AG09309 (cell line): ENCODE results near the gene CAMK1.

Experiments
- DNase-seq: peaks from one replicate; pipeline ENCODE4 v3.0.0-alpha.2; 2010; ENCODE audit warnings: low read depth
- H3K4me3 ChIP-seq: 2 replicates; pipeline ENCODE4 v1.5.1; 2011; ENCODE audit warnings: mild to moderate bottlenecking, low read depth, low read length, moderate library complexity; ENCODE audit not compliant: control insufficient read depth
- CTCF ChIP-seq: IDR thresholded peaks from 2 replicates; pipeline ENCODE4 v1.5.1; 2011; ENCODE audit warnings: mild to moderate bottlenecking, low read depth, low read length, inconsistent platforms; ENCODE audit not compliant: insufficient read depth, control insufficient read depth; ENCODE audit errors: missing control alignments

Gene CAMK1

DNA sequence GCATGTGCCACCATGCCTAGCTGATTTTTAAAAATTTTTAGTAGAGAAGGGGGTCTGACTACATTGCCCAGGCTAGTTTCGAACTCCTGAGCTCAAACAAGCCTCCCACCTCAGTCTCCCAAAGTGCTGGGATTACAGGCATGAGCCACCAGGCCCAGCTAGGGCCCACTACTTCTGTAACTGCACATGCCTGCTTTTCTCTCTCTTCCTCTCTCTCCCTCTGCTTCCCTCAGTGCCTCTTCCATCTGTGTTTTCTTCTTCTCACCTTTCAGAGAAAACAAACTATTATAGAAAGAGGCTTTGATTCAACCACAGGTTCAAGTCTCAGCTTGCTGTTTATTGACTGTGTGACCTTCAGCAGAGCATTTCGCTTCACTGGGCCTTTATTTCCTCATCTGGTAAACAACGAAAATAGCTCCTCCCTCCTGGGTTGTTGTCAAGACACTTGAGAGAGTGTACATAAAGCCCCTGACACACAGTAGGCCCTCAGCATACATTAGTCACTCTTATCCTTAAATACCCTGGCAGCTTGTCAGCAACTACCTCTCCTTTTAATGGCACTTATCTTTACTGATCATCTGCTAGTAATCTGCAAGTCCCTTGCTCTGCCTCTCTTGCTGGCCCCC lies 12.3 kb upstream of the CAMK1 start:
- DNase-seq, result no peak
- no peak for TF ChIP-seq CTCF
- no peak overlapping the region for H3K4me3 ChIP-seq

DNA sequence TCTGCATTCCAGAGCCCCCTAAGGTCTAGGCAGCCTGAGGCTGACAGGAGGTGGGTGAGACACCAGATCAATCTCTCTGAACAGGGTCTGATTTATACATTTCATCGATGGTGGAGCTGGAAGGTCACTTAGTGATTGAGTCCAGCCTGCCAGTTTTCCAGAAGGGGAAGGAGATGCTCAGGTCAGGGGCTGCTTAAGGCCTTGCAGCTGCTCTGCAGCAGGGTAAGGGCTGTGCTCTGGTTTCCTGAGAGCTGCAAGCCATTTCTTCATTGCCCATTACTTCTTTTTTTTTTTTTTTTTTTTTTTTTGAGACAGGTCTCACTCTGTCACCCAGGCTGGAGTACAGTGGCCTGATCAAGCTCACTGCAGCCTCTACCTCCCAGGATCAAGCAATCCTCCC lies 11.8 kb upstream of the CAMK1 start:
- no peak for TF ChIP-seq CTCF
- no peak for DNase-seq

GRCh38 chr3:9780910-9781309 lies 11.2 kb upstream of the CAMK1 start:
- no peak for DNase-seq
- no peak for TF ChIP-seq CTCF
- no peak overlapping the region for H3K4me3 ChIP-seq

More for the DNA sequence above, 11.8 kb upstream of the CAMK1 start:
- no peak overlapping the region for H3K4me3 ChIP-seq

DNA sequence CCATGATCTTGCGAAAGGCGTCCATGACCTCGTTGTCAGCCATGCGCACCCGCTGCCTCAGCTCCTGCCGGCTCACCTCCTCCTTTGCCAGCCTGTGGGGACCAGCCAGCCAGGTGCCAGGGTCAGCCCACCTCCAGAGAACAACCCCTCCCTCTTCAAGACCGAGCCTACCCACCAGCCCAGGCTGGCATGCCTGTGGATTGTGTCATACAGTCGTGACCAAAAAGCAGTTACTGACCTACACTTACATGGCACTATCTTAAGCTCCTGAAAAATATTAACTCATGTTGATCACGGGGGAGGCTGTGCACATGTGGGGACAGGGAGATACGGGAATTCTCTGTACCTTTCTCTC lies 10.7 kb upstream of the CAMK1 start:
- TF ChIP-seq CTCF, result no peak
- DNase-seq, result no peak
- no peak overlapping the region for H3K4me3 ChIP-seq

DNA sequence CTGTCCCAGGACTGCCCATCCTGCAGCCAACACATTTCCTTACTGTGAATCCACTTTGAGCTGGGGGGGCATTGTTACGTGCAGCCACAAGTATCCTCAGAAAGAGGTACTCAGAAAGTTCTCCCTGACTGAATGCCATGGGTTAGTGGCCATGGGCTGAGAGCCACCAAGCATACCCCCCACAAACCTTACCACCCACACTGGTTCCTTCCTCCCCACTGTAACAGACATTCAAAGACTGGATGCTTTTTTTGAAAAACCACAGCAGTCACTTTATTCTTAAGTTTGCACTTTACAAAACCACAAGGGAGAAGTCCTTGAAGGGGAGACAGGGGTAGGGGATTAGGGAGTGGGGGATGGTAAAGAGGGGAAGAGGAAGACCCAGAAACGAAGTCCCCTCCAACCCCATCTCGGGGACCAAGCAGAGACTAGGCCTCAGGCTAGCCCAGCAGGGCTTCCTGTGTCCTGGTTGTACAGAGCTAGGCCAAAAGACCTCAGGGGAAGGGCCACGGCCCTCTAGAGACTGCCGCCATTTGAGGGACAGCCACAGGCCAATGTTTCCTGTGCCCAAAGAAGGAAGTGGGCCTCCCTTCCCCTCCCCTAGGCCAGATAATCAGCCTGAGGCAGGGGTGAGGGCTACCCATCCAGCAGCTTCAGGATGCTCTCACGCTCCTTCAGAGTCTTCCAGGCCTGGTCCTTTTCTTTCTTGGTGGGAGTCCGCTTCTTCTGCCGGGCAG lies 10.1 kb upstream of the CAMK1 start:
- no peak for TF ChIP-seq CTCF
- no peak overlapping the region for H3K4me3 ChIP-seq
- no peak for DNase-seq

- no peak for TF ChIP-seq CTCF
- H3K4me3 ChIP-seq, result no peak overlapping the region
- DNase-seq, result no peak
Measured at GRCh38 chr3:9779075-9779593, 9.4 kb upstream of the CAMK1 start.
